ENCODE measurements around the gene SPIN2A.
"Not testable (repeated sequence)": the region's sequence is repeated elsewhere in the genome, so short reads cannot be mapped to it uniquely, and the experiment has no call there.

Gene SPIN2A

DNA sequence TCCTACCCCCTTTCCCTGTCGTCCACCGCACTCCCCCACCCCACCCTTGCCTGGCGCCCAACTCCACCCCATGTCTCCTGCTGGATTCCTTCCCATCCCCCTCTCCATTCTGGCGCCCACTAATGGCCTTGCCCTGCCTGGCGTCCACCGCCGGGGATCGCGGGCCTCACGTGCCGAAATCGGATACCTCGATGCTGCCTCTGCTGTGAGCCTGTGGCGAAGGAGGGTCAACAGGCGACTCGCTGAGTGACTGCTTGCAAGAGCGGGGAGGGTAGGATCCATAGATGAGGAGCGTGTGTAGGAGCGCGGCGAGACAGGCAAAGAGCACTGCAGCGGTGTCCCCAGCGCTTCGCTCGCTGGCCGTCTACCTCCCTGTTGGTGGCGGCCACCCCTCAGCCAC, at the start of gene SPIN2A:
Gene SPIN2A (minus strand): TSS at position 325 of the 400 bp plus-strand sequence. CDS start 800 bp downstream, outside the sequence.
- not testable (repeated sequence) for DNase-seq, ATAC-seq

DNA sequence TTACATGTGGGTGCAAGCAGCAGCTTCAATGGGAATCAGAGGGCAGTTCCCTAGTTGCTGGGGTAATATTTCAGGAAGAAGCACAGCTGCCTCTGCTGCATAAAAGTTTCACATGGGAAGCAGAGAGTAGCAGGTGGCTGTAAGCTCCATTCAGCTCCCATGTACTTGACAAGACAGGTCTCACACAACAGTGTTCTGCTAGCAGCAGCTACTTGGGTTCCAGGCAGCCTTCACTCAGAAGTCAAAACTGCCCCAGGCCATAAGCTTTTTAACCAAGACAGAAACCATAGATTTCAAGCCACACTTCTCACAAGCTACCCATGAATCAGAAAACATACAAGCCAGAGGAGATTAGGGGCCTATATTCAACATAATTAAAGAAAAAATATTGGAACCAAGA, 41.4 kb upstream of the SPIN2A start:
- DNase-seq: no peak
- no peak for ATAC-seq

DNA sequence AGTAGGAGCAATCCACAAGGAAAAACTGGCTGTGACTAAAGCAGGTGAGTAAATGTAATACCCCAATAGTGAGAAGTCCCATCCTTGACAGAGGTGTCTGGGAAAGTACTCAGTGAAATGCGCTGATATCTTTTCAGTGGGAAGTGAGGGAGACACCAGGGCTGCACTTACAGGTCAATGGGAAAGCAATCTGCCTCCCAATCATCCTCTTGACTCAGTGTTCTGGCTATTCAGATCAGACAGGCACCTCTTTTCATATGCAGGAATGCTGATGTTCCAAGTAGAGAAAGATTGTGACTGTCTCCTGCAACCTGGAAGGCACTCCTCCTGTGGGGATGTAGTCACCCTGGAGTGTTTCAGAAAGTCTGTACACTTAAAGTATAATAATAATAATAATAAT, 39.9 kb upstream of the SPIN2A start:
- ATAC-seq (no peak), DNase-seq (no peak)

DNA sequence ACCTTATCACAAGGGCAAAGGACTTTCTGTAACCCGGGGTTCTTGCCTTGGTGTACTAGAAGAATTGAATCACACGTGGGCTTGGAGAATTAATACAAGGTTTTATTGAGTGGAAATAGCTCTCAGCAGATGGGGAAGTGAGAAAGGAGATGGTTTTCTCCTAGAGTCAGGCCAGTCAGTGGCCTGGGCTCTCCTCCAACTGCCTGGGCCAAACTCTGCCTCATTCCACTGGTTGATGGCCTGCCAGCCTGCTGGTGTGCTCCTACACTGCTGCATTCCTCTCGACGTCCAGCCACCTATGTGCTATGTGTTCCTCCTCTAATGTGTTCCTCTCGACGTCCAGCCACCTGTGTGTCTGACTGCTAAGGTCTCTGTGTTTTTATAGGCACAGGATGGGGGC, 35.3 kb upstream of the SPIN2A start:
- DNase-seq: no peak
- no peak for ATAC-seq

- no peak for DNase-seq
- no peak for ATAC-seq
Observed at GRCh38 chrX:57156397-57157049, 19.3 kb upstream of the SPIN2A start.

- ATAC-seq (no peak), DNase-seq (no peak)
Observed at GRCh38 chrX:57155171-57155570, 18.0 kb upstream of the SPIN2A start.

DNA sequence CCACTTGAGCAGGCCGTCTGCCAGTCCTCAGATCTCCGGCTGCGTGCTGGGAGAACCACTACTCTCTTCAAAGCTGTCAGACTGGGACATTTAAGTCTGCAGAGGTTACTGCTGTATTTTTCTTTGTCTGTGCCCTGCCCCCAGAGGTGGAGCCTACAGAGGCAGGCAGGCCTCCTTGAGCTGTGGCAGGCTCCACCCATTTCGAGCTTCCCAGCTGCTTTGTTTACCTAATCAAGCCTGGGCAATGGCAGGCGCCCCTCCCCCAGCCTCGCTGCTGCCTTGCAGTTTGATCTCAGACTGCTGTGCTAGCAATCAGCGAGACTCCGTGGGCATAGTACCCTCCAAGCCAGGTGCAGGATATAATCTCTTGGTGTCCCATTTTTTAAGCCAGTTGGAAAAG, 15.0 kb upstream of the SPIN2A start:
- not testable (repeated sequence) for ATAC-seq, DNase-seq

- ATAC-seq: no peak
- DNase-seq: no peak
Observed at GRCh38 chrX:57138674-57139073, 1.5 kb upstream of the SPIN2A start.

- no peak for ATAC-seq
- no peak for DNase-seq
Observed at GRCh38 chrX:57137501-57137900, 304 bp upstream of the SPIN2A start.

- ATAC-seq, DNase-seq: not testable (repeated sequence)
Observed at GRCh38 chrX:57136589-57136988, 608 bp downstream of the SPIN2A start.

DNA sequence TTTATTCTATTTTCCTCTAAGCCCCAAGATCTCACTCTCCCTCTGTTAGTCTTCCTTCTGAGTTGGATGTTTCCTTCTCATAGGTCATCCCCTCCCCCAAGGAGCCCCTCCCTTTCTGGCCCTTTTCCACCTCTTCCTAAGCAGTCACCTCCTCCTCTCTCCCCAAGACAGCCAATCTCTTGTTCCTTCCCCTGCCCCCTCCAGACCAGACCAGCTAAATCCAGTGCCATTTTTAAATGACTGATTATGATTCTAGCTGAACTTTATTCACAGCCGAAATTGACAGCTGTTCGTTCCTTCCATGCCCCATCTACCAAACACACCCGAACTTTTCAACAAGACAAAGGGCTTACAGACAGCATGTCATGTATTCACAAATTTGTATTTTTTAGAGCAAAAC, 1.9 kb downstream of the SPIN2A start:
- DNase-seq (no peak), ATAC-seq (no peak)

DNA sequence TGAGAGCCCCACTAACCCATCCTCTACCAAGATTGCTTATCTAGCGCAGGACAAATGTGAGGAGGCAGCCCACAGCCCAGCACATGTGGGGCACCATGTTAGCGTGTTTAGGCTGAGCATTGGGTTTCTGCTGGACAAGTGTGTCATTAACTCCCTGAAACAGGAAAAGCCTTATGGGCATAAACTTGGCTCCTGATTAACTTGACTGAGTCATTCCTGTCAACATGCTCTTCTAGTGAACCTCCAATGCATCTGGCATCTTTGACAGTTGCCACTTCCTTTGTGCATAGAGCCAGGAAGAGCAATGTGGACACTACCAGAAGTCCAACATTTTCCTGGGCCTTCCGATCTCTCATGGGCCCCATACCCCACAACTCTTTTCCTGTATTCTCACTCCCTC, 2.5 kb downstream of the SPIN2A start:
- DNase-seq (no peak), ATAC-seq (no peak)

GRCh38 chrX:57133706-57134105, 3.5 kb downstream of the SPIN2A start:
- ATAC-seq (no peak), DNase-seq (no peak)

DNA sequence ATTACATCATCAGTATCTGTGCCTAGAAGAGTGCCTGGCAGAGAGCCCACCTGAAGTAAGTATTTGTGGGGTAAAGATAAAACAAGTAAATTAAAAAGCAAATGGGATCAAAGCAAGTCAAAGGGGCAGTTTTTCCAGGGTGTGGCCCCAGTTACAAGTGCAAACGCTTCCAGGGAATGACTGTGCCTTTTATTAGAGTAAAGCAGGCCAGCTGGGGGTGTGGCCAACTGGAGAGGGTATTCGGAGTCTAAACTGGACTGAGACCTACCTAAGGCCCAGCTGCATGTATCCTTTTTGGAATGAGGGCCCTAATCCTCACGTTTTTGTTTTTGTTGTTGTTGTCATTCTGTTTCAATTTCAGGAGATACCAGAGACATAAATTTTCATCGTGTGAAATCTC, 3.9 kb downstream of the SPIN2A start:
- ATAC-seq, DNase-seq: not testable (repeated sequence)

GRCh38 chrX:57132046-57132445, 5.2 kb downstream of the SPIN2A start:
- ATAC-seq (no peak), DNase-seq (no peak)

DNA sequence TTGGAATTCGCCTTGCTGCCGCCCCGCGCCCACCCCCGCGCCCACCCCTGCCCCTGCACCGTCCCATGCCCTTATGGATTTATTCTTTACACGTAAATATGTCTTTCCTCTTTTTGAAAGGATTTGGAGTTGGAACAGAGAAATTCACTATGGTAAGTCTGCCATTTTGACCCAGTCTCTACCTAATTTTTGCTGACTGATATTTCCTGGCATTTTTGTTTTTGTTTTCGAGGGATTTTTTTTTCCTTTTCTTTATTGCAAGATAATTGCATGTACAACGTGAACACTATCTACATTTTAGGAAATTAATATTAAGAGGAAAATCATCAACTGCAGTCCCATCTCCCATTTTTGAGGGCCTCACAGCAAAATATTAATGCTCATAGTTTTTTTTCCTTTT, 15.4 kb downstream of the SPIN2A start:
- no peak for DNase-seq
- ATAC-seq: no peak

DNA sequence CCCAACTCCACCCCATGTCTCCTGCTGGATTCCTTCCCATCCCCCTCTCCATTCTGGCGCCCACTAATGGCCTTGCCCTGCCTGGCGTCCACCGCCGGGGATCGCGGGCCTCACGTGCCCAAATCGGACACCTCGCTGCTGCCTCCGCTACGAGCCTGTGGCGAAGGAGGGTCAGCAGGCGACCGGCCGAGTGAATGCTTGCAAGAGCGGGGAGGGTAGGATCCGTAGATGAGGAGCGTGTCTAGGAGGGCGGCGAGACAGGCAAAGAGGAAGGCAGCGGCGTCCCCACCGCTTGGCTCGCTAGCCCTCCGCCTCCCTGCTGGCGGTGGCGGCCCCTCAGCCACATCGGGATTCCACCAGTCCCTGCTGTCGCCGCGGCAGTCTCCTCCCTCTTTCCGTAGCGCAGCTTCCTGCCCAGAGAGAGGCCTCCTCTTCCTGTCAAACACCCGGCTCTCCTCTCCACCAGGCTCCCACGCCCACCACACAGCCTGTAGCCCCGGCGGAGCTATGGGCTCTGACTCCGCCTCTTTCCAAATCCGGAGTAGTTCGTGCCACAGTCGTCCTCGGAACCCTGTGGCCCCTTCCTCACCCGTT, 15.9 kb downstream of the SPIN2A start, which contains the start of gene SPIN2B:
Gene SPIN2B (minus strand): TSS at position 387 of the 594 bp plus-strand sequence.
- ATAC-seq (peak; percentile 100), DNase-seq (peak; percentile 82)

DNA sequence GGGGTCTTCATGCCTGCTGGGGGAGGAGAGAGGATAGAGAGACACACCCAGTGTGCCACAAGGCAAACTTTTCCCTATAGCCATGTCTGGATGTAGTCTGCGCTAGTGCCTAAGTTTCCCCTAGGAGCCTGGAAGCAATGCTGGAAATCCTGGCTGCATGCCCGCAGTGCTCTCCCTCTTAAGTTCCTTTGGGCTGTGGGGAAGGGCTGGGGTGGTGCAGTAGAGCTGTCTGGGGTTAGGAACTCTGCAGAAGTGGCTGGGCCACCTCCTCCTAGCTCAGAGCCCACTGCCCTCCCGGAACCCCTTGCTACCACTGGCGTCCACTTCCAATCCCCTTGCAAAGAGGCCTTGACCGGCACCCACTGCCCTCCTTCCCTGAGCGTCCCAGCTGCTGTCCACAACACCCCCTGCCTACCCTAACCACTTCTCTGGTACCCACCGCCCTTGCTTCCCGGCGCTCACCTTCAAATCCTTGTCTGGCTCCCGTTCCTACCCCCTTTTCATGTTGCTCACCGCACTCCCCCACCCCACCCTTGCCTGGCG, 16.5 kb downstream of the SPIN2A start:
- not testable (repeated sequence) for DNase-seq, ATAC-seq

GRCh38 chrX:57119416-57119815, 17.8 kb downstream of the SPIN2A start:
- DNase-seq (no peak), ATAC-seq (no peak)

DNA sequence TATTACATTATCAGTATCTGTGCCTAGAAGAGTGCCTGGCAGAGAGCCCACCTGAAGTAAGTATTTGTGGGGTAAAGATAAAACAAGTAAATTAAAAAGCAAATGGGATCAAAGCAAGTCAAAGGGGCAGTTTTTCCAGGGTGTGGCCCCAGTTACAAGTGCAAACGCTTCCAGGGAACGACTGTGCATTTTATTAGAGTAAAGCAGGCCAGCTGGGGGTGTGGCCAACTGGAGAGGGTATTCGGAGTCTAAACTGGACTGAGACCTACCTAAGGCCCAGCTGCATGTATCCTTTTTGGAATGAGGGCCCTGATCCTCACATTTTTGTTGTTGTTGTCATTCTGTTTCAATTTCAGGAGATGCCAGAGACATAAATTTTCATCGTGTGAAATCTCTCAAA, 19.6 kb downstream of the SPIN2A start:
- ATAC-seq, DNase-seq: not testable (repeated sequence)

- DNase-seq (no peak), ATAC-seq (no peak)
Observed at GRCh38 chrX:57104921-57105398, 32.2 kb downstream of the SPIN2A start.

DNA sequence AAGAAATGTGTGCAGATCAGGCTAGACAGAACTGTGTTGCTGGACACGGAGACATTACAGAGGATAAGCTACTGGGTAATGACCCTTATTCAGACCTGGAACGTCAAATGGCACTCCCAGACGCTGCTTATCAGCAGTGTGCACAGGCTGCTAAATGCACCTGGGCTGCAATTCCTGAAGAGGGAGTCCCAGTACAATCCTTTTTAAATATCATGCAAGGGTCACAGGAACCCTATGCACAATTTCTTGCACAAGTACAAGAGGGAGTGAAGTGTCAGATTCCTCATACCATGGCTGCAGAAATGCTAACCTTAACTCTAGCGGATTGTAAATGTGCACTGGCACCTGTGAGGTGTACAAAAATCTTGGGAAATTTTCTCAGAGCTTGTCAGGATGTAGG, 32.8 kb downstream of the SPIN2A start:
- DNase-seq: no peak
- ATAC-seq: no peak

- ATAC-seq (no peak), DNase-seq (no peak)
Observed at GRCh38 chrX:57103489-57103888, 33.7 kb downstream of the SPIN2A start.

Measured in stimulated activated naive CD8-positive, alpha-beta T cell treated with anti-CD3 and anti-CD28 coated beads, Interleukin-15, Interleukin-2, amounts not matched to agents 100 U/mL and 50 U/mL, for 24 hours (primary cell).